ENCODE measurements around the gene RAP2A. TPM values are rescaled to one million over a fixed set of nuclear protein-coding genes. Genes with fewer than 3 reads are reported as not detected.

Gene RAP2A
- total and polyA plus RNA-seq, 9 of the 15 experiments (the other 6 are each of a cell fraction or from before 2014, with no cell fraction given) = 1.8 to 11.7 (median 5.6) TPM

- TF ChIP-seq ZBTB8A (IDR thresholded peaks at IDR 0.05; ENCODE audit: partially characterized antibody) = no peak
- TF ChIP-seq ZNF436 (CRISPR knock-in tag; IDR thresholded peaks at IDR 0.05) = no peak
- TF ChIP-seq, protein P1, sequence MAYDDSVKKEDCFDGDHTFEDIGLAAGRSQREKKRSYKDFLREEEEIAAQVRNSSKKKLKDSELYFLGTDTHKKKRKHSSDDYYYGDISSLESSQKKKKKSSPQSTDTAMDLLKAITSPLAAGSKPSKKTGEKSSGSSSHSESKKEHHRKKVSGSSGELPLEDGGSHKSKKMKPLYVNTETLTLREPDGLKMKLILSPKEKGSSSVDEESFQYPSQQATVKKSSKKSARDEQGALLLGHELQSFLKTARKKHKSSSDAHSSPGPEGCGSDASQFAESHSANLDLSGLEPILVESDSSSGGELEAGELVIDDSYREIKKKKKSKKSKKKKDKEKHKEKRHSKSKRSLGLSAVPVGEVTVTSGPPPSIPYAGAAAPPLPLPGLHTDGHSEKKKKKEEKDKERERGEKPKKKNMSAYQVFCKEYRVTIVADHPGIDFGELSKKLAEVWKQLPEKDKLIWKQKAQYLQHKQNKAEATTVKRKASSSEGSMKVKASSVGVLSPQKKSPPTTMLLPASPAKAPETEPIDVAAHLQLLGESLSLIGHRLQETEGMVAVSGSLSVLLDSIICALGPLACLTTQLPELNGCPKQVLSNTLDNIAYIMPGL (CRISPR knock-in tag; IDR thresholded peaks at IDR 0.05) = no peak
Observed at GRCh38 chr13:97441368-97441767, 7.4 kb downstream of the RAP2A start (continued).

DNA sequence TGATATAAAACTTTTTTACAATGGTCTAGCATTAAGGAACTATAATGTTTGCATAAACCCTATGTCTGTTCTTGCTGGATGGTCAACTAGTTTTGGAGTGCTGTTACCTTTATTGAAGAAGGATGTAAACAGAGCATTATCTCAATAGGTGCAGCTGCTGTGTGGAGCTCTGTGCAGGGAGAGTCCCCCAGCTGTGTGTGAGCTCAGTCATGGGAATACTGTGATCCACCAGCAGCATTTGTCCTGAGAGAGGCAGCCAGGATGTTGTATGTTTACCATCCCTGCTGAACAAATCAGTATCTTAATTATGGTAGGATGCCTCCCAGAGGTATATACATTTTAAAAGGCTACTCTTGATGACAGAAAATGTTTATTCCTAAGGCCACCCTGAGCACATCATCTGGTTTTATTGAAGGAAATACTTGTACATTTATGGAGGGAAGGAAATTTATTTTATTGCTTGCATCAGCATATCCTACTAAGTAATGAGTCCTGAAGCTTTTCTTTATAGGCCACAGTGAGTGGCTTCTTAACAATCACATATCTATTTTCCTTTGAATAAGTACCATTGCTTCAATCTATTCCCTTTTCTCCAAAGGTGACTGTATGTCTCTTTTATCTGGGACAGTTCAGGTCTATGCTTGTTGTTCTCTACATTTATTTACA, 11.7 kb downstream of the RAP2A start:
- ChIA-PET CTCF (ENCODE audit: low intra/inter-chr PET ratio) (no interaction called here), POLR2A (interaction anchor here (0.6 kb wide), 1 partner anchor 328 kb away, joined by 3 read pairs; no protein-coding TSS in a partner anchor)
- Histone ChIP-seq H3K4me3 (no peak overlapping the region), H3K27me3 (ENCODE audit: control insufficient read depth in 2 of 2, insufficient read depth in 2 of 2, low read length in 2 of 2) (no peaks in the 10 kb centered on the region), H3K4me2 (ENCODE audit: insufficient read depth, low read length) (no peak overlapping the region), H2AFZ (ENCODE audit: low read depth, low read length) (no peak overlapping the region), H3K9ac (ENCODE audit: insufficient read depth in 1 of 2, low read depth in 2 of 2, low read length in 2 of 2) (no peak overlapping the region), H3K4me1 (replicated peaks in 1 of 2; ENCODE audit: control insufficient read depth in 2 of 2, insufficient read depth in 2 of 2, low read length in 2 of 2) (peaks cover 0 to 4% of the 10 kb centered on the region in 2 experiments; a peak in 1 of 5 replicates), H3K9me3 (replicated peaks; ENCODE audit: control insufficient read depth, insufficient read depth, low read depth, low read length) (no peaks in the 10 kb centered on the region), H3K79me2 (ENCODE audit: control insufficient read depth, insufficient read depth, low read length) (no peaks in the 10 kb centered on the region; the same call in 2 of the 3 replicates), H4K20me1 (replicated peaks; ENCODE audit: control insufficient read depth, insufficient read depth, low read length) (no peaks in the 10 kb centered on the region), H3K27ac (ENCODE audit: extremely low read depth, low read depth, low read length) (no peak overlapping the region), H3K9me1 (ENCODE audit: control insufficient read depth, insufficient read depth, low read length) (no peaks in the 10 kb centered on the region), H3K36me3 (ENCODE audit: control insufficient read depth, insufficient read depth, low read length) (no peaks in the 10 kb centered on the region)
- intact Hi-C loops (cut with micrococcal nuclease) (no loop called here), in situ Hi-C loops (cut with MboI) (no loop called here)
- FAIRE-seq (no peak), ATAC-seq (peak; percentile 68), DNase-seq (ENCODE audit: extremely low read depth in 1 of 4, low spot score in 3 of 4) (no peak)
- no TSS peak for BruUV-seq (replicated peaks)
- TF ChIP-seq, protein P2, sequence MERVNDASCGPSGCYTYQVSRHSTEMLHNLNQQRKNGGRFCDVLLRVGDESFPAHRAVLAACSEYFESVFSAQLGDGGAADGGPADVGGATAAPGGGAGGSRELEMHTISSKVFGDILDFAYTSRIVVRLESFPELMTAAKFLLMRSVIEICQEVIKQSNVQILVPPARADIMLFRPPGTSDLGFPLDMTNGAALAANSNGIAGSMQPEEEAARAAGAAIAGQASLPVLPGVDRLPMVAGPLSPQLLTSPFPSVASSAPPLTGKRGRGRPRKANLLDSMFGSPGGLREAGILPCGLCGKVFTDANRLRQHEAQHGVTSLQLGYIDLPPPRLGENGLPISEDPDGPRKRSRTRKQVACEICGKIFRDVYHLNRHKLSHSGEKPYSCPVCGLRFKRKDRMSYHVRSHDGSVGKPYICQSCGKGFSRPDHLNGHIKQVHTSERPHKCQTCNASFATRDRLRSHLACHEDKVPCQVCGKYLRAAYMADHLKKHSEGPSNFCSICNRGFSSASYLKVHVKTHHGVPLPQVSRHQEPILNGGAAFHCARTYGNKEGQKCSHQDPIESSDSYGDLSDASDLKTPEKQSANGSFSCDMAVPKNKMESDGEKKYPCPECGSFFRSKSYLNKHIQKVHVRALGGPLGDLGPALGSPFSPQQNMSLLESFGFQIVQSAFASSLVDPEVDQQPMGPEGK (CRISPR knock-in tag; IDR thresholded peaks at IDR 0.05; ENCODE audit: borderline replicate concordance) = no peak
- TF ChIP-seq PHF20 (IDR thresholded peaks at IDR 0.05; ENCODE audit: partially characterized antibody) (no peak), FOXM1 (IDR thresholded peaks at IDR 0.05; ENCODE audit: low read depth) (no peak), FOXM1 (CRISPR knock-in tag; IDR thresholded peaks at IDR 0.05; ENCODE audit: low read depth) (no peak), BRD4 (IDR thresholded peaks at IDR 0.05) (no peak), POLR2AphosphoS5 (IDR thresholded peaks at IDR 0.05; ENCODE audit: control insufficient read depth, insufficient read depth, low read depth, low read length) (no peak), ETS1 (conservative IDR thresholded peaks at IDR 0.05; ENCODE audit: control insufficient read depth, low read depth, low read length) (no peak), ZNF316 (IDR thresholded peaks at IDR 0.05) (peak; percentile 68), POLR2H (tag; IDR thresholded peaks at IDR 0.05; ENCODE audit: low read depth) (no peak), ZBTB8A (IDR thresholded peaks at IDR 0.05; ENCODE audit: partially characterized antibody) (no peak), DMBX1 (CRISPR knock-in tag; IDR thresholded peaks at IDR 0.05; ENCODE audit: borderline replicate concordance) (no peak), SMARCC2 (IDR thresholded peaks at IDR 0.05; ENCODE audit: low read depth) (no peak)
- TF ChIP-seq, protein P3, sequence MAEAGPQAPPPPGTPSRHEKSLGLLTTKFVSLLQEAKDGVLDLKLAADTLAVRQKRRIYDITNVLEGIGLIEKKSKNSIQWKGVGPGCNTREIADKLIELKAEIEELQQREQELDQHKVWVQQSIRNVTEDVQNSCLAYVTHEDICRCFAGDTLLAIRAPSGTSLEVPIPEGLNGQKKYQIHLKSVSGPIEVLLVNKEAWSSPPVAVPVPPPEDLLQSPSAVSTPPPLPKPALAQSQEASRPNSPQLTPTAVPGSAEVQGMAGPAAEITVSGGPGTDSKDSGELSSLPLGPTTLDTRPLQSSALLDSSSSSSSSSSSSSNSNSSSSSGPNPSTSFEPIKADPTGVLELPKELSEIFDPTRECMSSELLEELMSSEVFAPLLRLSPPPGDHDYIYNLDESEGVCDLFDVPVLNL (CRISPR knock-in tag; IDR thresholded peaks at IDR 0.05; ENCODE audit: low read depth) = no peak
